HG02798 (cell line): ENCODE measurements around the gene ANKRD50.

ENCODE experiments used
- ATAC-seq: cut with Tn5 transposase; IDR thresholded peaks from one replicate; pipeline ENCODE4 v1.9.1; 2021; ENCODE audit warnings: mild to moderate bottlenecking; ENCODE audit not compliant: unreplicated experiment, poor library complexity

The ANKRD50 gene

DNA sequence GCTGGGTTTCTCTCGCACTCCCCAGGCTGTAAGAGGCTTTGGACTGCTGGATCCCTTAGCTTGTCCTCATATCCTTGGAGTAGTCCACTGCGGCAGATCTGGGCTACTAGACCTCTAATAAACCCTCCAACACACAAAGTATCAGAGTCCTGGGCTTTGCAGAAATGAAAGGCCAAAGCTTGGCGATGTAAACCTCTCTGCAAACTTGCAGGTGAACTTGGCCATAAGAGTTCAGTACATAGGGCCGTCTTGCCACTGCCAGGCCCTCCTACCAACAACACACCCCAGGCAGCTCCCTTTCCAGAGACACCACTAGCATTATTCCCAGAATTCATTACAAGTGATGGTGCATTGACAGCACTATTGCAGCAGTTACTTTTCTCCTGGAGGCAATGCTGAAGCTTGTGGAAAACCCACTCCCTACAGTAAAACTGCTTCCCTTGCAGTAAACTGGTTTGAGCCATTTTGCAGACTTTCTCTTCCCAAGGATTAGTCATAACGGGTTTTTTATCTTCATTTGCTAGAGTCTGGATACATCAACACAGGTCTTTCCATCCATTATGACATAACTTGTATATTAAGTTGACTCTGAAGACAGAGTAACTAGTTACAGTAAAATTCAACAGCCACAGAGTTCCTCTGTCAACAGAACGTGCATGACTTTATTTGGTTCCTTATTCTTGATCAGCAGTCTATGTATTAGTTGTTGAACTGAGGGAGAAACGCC lies 2.4 kb downstream of the ANKRD50 start:
- no peak for ATAC-seq

DNA sequence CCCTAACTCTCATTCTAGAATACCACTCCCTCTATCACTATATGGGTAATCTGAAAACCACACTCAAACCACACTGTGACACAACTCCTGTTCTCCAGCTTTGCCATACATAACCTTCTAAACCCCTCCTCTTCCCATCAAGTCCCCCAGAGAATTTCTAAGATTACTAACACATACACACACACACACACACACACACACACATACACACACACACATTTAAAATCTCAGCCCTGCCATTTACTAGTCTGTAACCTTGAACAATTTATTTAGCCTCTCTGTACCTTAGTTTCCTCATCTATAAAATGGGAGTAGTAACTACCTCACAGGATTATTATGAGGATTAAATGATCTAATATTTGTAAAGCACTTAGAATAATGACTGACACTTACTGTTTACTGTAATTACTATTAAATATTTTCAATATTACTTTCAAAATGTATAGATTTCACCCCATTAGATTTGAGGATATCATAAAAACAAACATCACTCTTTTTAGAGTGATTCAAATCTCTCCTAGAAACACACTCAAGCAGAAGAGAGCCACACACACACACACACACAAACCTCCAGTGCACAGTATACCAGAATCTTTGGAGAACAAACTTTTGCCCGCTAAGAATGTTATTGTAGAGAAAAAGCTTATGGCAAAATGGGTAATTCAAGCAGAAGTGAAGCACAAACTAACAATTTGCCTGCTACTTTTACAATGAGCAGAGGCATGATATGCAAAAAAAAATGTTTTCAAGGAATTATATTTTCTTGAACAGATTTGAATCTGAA lies 3.8 kb downstream of the ANKRD50 start:
- no peak for ATAC-seq

DNA sequence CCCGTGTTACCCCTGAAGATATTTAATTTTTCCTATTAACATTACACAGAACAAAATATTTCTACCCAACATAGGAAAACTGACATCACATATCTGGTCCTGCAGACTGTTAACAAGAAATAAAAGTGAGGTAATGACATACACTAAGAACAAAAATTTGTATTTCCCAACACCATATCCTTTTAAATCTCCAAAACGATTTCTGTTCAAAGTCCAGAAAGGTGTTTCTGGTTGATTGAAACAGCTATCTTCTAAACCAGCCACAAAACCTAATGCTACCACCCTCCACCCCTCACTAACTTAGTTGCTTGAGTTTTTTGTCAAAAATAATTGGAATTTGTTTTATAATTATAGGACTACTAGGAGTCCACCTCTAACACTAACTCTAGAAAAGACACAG lies 7.1 kb downstream of the ANKRD50 start:
- ATAC-seq: no peak

DNA sequence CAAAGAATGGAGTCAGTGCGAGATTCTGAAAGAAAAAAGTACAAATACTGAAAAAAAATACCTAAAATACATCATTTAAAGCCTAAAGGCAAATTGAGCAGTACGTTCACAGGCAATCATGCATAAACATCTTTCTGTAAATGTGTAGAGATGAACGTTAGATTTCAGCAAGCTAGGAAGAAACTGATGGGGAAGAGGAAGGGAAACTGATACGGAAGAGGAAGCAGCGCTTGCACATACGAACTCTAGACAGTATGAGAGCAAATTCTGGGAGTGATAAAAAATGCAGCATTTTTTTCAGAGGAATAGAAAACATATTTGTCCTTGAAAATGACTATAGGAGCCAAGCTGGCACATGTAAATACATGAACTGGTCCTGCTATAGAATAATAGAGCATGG lies 9.4 kb downstream of the ANKRD50 start:
- ATAC-seq: peak; percentile 47

DNA sequence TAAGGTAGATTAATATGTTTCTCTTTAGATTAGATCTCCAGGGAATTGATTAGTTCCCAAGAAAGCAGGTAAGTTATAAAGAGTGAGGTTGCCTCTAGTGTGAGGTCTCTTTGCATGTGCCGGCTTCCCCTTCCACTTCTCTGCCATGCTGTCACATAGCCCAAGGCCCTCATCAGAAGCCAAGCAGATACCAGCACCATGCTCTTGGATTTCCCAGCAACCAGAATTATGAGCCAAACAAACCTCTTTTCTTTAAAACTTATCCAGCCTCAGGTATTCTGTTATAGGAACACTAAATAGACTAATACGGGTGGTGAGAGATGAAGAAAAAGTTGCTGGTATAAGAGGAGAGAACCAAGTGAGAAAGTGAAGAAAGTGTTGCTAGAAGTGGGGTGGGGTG lies 15.1 kb downstream of the ANKRD50 start:
- ATAC-seq: no peak

DNA sequence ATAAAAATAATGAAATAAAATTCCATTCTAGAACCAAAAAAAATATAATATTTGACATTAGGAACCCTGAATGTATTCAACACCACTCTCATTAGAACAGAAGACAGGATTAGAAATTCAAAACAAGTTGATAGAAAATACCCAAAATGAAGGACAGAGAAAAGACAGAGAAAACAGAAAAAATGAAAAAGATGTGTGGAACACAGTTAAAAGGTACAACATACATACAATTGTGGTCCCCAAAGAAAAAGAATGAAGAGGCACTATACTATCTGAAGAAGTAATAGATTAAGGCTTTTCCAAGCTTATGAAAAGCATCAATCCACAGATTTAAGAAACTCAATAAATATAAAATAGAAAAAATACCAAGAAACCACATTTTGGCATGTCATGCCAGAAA lies 16.4 kb downstream of the ANKRD50 start:
- no peak for ATAC-seq

DNA sequence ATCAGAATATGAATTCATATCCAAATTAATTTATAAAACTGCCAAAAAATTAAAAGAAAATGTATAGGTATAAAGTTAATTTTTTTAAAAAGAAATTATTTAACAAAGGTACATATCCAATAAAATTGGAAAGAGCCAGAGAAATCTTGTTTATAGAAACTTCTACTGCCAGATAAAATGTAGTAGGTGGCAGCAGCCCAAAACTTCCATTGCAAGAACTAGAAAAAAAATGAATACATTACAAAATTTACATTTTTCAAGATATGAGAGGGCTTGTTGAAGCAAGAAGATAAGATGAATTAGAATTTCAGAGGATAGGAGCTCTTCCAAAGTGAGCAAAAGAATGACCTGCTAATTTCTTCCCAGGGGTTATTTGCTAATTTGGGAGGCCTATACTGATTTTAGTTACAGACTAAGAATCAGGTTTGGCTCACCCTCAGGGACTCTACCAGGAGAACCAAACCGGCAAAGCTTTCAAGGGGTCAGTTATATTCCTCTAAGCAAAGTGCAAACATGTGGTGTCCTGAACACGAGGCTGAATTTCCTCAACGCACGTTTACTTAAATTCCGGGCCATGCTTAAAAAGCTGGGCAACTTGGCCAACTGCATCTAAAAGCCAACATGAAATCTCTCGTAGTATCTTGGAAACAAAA lies 17.5 kb downstream of the ANKRD50 start:
- no peak for ATAC-seq

DNA sequence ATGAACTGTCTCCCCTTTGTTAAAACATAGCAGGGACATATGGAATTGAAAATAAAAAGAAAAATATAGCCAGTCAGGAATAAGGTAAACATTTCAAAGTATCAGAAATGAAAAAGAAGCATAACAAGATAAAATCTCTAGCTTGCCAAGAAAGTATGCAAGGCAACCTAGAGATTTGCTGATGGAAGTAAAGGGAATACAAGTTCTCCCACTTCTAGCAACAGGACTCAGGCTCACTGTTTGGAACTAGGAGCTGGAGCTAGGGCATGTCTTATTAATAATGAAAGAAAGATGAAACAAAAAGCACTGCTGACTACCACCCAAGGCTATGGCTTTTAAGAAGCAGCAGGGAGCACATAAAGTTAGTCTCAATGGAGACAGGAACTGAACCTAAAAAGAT lies 18.2 kb downstream of the ANKRD50 start:
- no peak for ATAC-seq

DNA sequence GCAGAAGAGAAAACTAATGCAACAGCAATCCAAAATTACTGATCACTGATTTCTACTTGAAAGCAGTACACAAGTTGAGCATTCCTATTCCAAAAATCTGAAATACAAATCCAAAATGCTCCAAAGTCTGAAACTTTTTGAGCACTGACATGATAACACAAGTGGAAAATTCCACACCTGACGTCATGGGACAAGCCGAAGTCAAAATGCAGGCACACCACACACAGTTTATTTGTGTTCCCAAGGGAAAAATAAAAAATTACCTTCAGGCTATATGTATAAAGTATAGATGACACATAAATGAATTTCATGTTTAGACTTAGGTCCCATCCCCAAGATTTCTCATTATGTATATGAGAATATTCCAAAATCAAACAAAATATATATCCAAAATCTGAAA lies 20.7 kb downstream of the ANKRD50 start:
- no peak for ATAC-seq

DNA sequence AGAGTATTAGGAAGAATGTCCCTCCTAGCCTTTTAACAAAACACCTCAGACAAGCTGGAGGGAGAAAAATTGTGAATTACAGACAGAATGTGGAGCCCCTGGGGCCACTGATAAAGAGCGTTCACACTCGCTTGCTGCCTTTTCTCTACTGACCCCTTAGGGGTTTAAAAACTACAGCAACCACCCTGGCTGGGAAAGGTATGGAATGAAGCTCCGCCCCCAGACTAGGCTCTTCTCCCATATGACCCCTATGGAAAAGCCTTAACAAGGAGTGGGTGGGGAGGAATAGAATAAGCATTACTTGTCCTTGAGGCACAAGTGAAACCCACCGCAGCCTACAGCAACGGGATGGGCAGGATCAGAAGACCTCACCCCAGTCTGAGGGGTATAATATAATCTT lies 26.3 kb downstream of the ANKRD50 start:
- no peak for ATAC-seq

DNA sequence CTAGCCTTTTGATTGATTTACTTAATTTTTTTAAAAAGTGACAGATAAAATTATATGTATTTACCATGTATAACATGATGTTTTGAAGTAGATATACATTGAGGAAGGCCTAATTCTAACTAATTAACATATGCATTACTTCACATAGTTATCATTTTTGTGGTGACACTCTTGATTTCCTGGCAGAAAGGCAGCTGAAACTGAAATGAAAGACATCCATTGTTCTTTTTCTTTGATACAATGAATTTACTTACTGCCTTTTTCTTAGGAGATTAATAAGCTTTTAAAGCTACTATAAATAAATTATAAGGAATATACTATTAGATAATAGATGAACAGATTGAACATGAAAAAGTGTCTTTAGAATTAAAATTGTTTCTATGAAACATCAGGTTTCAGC lies 26.7 kb downstream of the ANKRD50 start:
- no peak for ATAC-seq

DNA sequence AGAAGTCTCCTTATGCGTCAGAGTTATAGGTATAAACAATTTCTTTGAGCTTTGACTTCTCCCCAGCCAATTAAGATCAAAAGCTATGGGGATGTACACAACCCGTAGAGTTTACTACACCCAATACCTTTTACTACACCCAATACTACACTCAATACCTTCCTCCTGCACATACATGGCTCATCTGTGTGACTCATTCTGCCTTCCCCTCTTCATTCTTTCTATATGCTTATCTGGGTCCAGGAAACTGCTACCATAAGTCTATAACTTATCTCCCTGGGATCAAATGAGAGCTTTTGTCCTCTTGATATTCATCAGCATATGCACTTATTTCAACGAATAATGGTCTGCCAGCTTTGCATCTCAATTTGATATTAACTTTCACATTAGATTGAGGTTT lies 28.2 kb downstream of the ANKRD50 start:
- no peak for ATAC-seq

DNA sequence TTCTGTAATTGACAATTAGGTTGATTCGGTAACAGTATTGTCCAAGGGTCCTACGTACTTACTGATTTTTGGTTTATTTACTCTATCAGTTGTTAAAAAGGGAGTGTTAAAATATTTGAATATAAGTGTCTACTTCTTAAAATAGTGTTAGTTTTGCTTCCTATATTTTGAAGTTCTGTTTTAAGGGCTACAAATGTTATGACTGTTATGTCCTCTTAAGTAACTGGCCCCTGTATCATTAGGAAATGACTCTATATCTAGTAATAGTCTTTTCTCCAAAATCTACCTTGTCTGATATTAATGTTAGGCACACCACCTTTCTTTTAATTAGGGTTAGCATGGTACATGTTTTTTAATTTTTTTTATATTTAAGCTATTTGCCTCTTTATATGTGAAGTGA lies 30.1 kb downstream of the ANKRD50 start:
- ATAC-seq: no peak

DNA sequence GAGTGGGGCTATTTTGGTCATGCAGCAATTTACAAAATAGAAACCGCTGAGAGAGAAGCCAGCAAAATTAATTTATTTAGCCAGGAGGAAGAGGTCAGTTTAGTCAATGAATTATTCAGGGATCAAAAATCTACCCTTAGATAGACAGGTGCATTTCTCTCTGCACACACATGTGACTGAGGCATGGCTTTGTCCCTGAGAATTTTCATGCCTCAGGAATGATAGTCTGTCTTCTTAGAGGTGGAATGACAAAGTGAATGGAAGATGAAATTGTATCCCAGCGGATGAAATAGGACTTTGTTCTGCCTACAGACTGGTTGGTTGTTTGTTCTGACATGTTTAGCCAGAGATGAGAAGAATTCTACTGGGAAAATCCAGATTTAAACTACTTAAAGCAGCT lies 46.0 kb downstream of the ANKRD50 start:
- no peak for ATAC-seq

DNA sequence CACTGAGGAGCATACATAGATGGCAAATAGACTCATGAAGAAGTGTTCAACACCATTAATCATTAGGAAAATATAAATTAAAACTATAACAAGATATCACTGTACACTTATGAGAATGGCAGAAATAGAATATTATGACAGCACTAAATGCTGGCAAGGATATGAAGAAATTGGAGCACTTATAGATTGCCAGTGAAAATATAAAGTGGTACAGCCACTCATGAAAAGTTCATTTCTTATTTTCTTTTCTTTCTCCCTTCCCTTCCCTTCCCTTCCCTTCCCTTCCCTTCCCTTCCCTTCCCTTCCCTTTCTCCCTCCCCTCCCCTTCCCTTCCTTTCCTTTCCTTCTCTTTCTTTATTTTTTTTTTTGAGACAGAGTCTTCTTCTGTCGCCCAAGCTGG lies 53.7 kb downstream of the ANKRD50 start:
- no peak for ATAC-seq

DNA sequence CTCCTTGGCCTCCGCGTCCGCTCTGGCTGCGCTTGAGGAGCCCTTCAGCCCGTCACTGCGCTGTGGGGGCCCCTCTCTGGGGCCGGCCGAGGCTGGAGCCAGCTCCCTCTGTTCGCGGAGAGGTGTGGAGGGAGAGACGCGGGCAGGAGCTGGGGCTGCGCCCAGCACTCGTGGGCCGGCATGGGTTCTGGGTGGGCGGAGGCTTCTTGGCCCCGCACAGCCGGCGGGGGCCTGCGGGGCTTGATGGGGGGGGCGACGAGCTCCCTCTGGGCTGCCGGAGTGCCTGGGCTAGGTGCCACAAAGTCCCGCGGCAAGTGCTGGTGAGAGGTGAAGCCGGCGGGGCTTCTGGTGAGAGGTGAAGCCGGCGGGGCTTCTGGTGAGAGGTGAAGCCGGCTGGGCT lies 61.9 kb downstream of the ANKRD50 start:
- no peak for ATAC-seq

DNA sequence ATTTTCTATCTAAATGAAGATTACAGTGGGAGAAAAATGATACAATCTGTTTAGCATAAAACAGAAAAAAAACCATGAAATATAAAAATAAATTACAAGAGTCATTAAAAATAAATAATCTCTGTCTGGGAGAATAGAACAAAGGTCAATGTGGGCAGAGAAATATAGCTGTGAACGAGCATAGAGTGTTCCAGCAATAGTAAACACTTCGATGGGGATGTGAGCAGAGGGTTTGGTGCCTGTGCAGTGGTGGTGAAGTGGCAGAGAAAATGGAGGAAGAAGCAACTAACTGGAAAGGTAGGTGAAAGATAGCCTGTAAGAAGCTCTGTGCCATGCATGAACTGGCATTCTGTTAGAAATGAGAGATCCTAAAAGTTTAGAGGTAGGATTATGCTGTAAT lies 64.9 kb downstream of the ANKRD50 start:
- no peak for ATAC-seq

DNA sequence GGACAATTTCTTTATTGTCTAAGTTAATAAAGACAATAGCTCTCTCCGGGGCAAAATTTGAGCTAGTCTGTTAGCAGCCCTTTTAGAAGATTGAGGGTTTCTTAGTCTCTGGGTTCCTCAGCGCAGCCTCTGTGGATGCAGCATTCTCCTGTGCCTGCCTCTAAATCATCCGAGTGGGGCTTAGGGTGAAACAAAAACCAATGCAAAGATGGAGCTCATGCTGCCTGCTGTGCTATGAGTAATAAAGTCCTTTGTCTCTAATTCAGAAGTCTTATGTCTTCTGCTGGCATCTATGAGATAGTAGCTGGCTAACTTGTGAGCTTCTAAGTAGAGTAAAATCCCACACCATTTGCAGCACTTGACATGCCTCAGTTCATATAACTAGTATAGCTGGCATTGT lies 67.9 kb downstream of the ANKRD50 start:
- ATAC-seq: no peak

DNA sequence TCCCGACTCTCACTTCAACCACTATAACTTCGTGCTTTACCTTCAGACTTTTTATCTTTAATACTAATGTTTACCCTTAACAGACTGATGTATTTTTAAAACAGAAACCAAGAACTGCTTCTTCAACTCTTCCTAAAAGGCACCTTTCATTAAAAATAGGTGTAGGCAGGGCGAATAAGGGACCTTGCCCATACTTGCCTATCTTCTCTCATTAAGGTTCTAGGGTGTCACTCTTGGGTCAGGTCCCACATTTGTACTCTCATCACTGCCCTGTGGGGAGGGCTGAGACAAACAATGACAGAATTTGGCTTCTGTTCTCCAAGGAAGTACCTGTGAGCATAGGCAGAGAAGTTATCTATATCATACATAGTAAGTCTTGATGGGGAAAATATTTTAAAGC lies 69.7 kb downstream of the ANKRD50 start:
- ATAC-seq: no peak

DNA sequence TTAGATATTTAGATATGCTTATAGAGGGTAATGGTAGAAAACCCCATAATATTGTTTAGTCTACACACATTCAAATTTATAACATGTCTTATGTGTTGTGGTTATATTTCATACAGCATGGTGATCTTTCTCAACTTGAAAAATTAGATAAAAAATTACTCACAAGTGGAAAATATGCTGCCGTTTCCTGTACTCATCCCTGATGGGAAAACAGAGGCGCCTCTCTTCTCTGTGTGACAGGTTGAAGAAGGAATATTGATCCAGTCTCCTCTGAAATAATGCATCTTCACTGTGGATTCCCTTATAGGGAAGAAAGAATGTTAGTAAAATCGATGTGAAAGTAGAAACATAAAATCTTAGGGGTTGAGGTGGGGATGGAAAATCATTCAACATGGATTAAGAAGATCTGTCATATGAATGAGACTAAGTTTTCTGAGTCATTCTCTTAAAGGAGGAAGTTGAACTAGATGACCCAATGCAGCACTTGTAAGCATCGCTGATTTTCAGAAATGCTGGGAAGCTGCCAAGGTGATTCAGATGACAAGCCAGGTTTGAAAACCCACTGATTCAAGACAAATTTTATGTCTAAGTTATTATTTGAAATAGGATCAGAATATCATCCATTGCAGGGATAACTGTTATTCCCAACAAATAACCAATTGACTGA lies 70.7 kb downstream of the ANKRD50 start:
- peak; percentile 48 for ATAC-seq
